Loucy (cell line): Measurements from ENCODE around the gene TRIM31.

Experiments used
- EZH2phosphoT487 ChIP-seq: fragments of 200-600 bp; IDR thresholded peaks from 2 replicates; pipeline ENCODE4 v1.6.1; 2018; ENCODE audit warnings: antibody characterized with exemption, mild to moderate bottlenecking, moderate library complexity, borderline replicate concordance
- TF ChIP-seq, protein P1 (sequence below): fragments of 200-600 bp; sonication (generic); conservative IDR thresholded peaks from 2 replicates; pipeline ENCODE4 v1.5.1; 2014; ENCODE audit warnings: mild to moderate bottlenecking, antibody characterized with exemption, low read length

DNA sequence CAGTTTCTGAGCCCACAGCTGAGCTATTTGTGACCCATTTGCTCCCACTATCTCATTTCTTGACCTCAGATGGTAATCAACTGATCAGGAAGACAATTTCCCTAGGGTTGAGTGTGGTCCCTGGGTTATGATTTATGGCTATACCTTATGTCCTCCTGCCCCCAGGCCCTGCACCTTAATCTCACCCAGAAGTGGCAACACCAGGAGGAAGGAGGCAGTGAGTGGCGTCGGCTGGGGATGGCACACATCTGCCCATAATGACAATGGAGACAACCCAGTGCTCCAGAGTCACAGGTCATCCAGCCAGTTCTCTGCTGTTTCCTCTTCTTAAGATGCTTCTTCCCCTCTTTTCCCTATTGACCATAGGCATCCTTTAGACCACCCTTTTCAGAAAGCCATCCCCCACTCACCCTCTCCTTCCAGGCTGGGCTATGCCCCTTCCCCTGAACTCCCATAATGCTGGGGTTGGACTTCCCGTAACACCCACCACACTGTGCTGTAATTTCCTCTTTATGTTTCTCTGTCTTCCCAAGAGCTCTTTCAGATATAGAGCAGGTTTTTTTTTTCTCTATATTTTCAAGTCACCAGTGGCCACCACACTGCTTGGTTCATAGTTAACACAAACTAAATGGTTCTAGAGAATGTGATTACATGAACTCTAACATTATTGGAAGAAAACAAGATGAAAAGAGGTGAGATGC is 40.2 kb upstream of the TRIM31 start:
- TF ChIP-seq, protein P1, sequence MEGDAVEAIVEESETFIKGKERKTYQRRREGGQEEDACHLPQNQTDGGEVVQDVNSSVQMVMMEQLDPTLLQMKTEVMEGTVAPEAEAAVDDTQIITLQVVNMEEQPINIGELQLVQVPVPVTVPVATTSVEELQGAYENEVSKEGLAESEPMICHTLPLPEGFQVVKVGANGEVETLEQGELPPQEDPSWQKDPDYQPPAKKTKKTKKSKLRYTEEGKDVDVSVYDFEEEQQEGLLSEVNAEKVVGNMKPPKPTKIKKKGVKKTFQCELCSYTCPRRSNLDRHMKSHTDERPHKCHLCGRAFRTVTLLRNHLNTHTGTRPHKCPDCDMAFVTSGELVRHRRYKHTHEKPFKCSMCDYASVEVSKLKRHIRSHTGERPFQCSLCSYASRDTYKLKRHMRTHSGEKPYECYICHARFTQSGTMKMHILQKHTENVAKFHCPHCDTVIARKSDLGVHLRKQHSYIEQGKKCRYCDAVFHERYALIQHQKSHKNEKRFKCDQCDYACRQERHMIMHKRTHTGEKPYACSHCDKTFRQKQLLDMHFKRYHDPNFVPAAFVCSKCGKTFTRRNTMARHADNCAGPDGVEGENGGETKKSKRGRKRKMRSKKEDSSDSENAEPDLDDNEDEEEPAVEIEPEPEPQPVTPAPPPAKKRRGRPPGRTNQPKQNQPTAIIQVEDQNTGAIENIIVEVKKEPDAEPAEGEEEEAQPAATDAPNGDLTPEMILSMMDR, result no peak
- TF ChIP-seq EZH2phosphoT487, result no peak
